ENCODE measurements around the gene TNF. TPM values are rescaled to one million over a fixed set of nuclear protein-coding genes. Genes with fewer than 3 reads are reported as not detected.

The TNF gene
- total RNA-seq, 1 experiment from 2014 or later: not detected

GRCh38 chr6:31567531-31568370 is 7.6 kb upstream of the TNF start:
- H3K4ac ChIP-seq (ENCODE audit: low read depth, low read length): no peak overlapping the region
- no peak overlapping the region for H2AFZ ChIP-seq (ENCODE audit: low read length)
- H2AK5ac ChIP-seq (ENCODE audit: insufficient read length, low read length): no peak overlapping the region
- no peaks in the 10 kb centered on the region for H3K27me3 ChIP-seq (ENCODE audit: insufficient read depth, low read length)
- Mint-ChIP-seq H3K9me3 (no peaks in the 10 kb centered on the region), H3K4me3 (no peak overlapping the region; a peak in 1 of 5 replicates), H3K27me3 (ENCODE audit: low read depth) (no peaks in the 10 kb centered on the region), H3K27ac (peak overlapping the region in 1 of 3 experiments; percentile 44; a peak in 2 of 7 replicates), H3K36me3 (ENCODE audit: insufficient read depth in 1 of 3, low read depth in 3 of 3) (no peaks in the 10 kb centered on the region), H3K4me1 (peaks cover 8 to 10% of the 10 kb centered on the region in 2 experiments)
- DNase-seq: no peak
- no peak overlapping the region for H2BK120ac ChIP-seq (ENCODE audit: low read depth, low read length, poor library complexity, severe bottlenecking)
- no peaks in the 10 kb centered on the region for H4K20me1 ChIP-seq (ENCODE audit: control insufficient read depth, insufficient read depth, insufficient read length)
- H3K9me3 ChIP-seq (ENCODE audit: control insufficient read depth, low read depth, low read length): no peaks in the 10 kb centered on the region
- H3K4me1 ChIP-seq (ENCODE audit: insufficient read depth, low read length): no peaks in the 10 kb centered on the region
- no peak overlapping the region for H3K14ac ChIP-seq (ENCODE audit: insufficient read depth, low read length)
- H3K18ac ChIP-seq (ENCODE audit: insufficient read length, low read depth, low read length): no peak overlapping the region
- no peak overlapping the region for H3T11ph ChIP-seq (ENCODE audit: low read length)
- no peaks in the 10 kb centered on the region for H3K79me1 ChIP-seq (ENCODE audit: insufficient read depth, low read depth, low read length, poor library complexity, severe bottlenecking)
- no peak overlapping the region for H2BK20ac ChIP-seq (ENCODE audit: low read depth, low read length, poor library complexity, severe bottlenecking)
- no peak overlapping the region for H3K23ac ChIP-seq (ENCODE audit: insufficient read length, low read depth, low read length)
- H3K9ac ChIP-seq (ENCODE audit: extremely low read depth, insufficient read length, low read length): no peak overlapping the region
- H3K23me2 ChIP-seq (ENCODE audit: insufficient read length, low read depth, low read length, poor library complexity, severe bottlenecking): no peaks in the 10 kb centered on the region
- no peak for TF ChIP-seq CTCF (conservative IDR thresholded peaks at IDR 0.05)
- no peak overlapping the region for H3K4me2 ChIP-seq (ENCODE audit: insufficient read depth, insufficient read length, low read length)
- H3K27ac ChIP-seq (ENCODE audit: insufficient read length, low read depth, low read length): no peak overlapping the region
- no peaks in the 10 kb centered on the region for H3K79me2 ChIP-seq (ENCODE audit: insufficient read depth, low read length)
- WGBS (ENCODE audit: extremely low coverage, insufficient read length, low lambda C conversion rate): no CpG with 5 or more reads among the region's 9 CpGs
- H2BK15ac ChIP-seq (ENCODE audit: low read depth, low read length): no peak overlapping the region
- H4K91ac ChIP-seq (ENCODE audit: insufficient read length, low read depth, low read length): no peak overlapping the region
- no peak overlapping the region for H2BK12ac ChIP-seq (ENCODE audit: insufficient read length, low read depth, low read length)
- no peak overlapping the region for H3K56ac ChIP-seq (ENCODE audit: insufficient read length, low read depth, low read length)
- H4K5ac ChIP-seq (ENCODE audit: insufficient read length, low read depth, low read length): no peak overlapping the region
- H2BK5ac ChIP-seq (ENCODE audit: insufficient read length, low read length): no peak overlapping the region
- H4K8ac ChIP-seq (replicated peaks; ENCODE audit: insufficient read length, low read depth, low read length): no peak overlapping the region
